PC-3 (cell line): ENCODE measurements around the gene CMTM3. TPM values are rescaled to one million over a fixed set of nuclear protein-coding genes. Genes with fewer than 3 reads are reported as not detected.

ENCODE experiments used
- ATAC-seq: fragments of 200-7000 bp; cut with Tn5 transposase; 2 replicates; pipeline ENCODE4 v1.9.1; 2020; ENCODE audit warnings: mild to moderate bottlenecking, moderate library complexity
- BruUV-seq: library from RNA; stranded (reverse); fragments of 400-500 nt; replicated peaks from 2 replicates; lab custom pipeline; 2021; lab: Mats Ljungman, UMichigan
- CTCF ChIA-PET: fragments of 300-600 bp; sonication (Branson Sonifier 250); formaldehyde crosslinking; loops from one replicate; lab custom pipeline; 2022; ENCODE audit warnings: antibody characterized with exemption; lab: Charles Lee
- POLR2A ChIA-PET: fragments of 300-600 bp; sonication (Branson Sonifier 250); formaldehyde crosslinking; loops from one replicate; lab custom pipeline; 2022; ENCODE audit warnings: antibody characterized with exemption; ENCODE audit not compliant: unreplicated experiment; lab: Charles Lee
- DNase-seq: peaks from one replicate; pipeline ENCODE4 v3.0.0-alpha.2; 2015
- H2AFZ ChIP-seq: fragments of 300-600 bp; sonication (generic); 2 replicates; pipeline ENCODE4 v1.6.0; 2016; ENCODE audit warnings: antibody characterized with exemption, low read length
- H3F3A ChIP-seq: fragments of 300-600 bp; sonication (generic); one replicate; pipeline ENCODE4 v1.6.0; 2017; ENCODE audit warnings: antibody characterized with exemption, low read length, control low read depth, mild to moderate bottlenecking; ENCODE audit not compliant: unreplicated experiment
- H3K27ac ChIP-seq: fragments of 300-600 bp; sonication (generic); 2 replicates; pipeline ENCODE4 v1.5.1; 2016; ENCODE audit warnings: mild to moderate bottlenecking, low read length
- H3K27me3 ChIP-seq: fragments of 300-600 bp; sonication (generic); 2 replicates; pipeline ENCODE4 v1.6.1; 2016; ENCODE audit warnings: low read length, mixed read lengths
- H3K36me3 ChIP-seq: fragments of 300-600 bp; sonication (generic); 2 replicates; pipeline ENCODE4 v1.6.1; 2016; ENCODE audit warnings: low read depth, mixed run types, low read length, mixed read lengths
- H3K4me1 ChIP-seq: fragments of 300-600 bp; sonication (generic); 2 replicates; pipeline ENCODE4 v1.5.1; 2016; ENCODE audit warnings: low read length; ENCODE audit not compliant: insufficient read depth
- H3K4me2 ChIP-seq: fragments of 300-600 bp; sonication (generic); 2 replicates; pipeline ENCODE4 v1.6.0; 2016; ENCODE audit warnings: low read length
- H3K4me3 ChIP-seq: fragments of 300-600 bp; sonication (generic); 2 replicates; pipeline ENCODE4 v1.5.1; 2016; ENCODE audit warnings: mild to moderate bottlenecking, low read length, mixed read lengths
- H3K79me2 ChIP-seq: fragments of 300-600 bp; sonication (generic); 2 replicates; pipeline ENCODE4 v1.6.1; 2017; ENCODE audit warnings: low read length, mixed read lengths
- H3K9ac ChIP-seq: fragments of 300-600 bp; sonication (generic); 2 replicates; pipeline ENCODE4 v1.6.0; 2016; ENCODE audit warnings: mild to moderate bottlenecking, low read length
- H3K9me2 ChIP-seq: fragments of 300-600 bp; sonication (generic); replicated peaks from 2 replicates; pipeline ENCODE4 v1.6.1; 2016; ENCODE audit warnings: mixed run types, low read length, mixed read lengths
- H3K9me3 ChIP-seq: fragments of 300-600 bp; sonication (generic); 2 replicates; pipeline ENCODE4 v1.6.1; 2016; ENCODE audit warnings: low read length, mixed read lengths
- H4K20me1 ChIP-seq: fragments of 300-600 bp; sonication (generic); 2 replicates; pipeline ENCODE4 v1.6.1; 2016; ENCODE audit warnings: low read length, mixed read lengths
- EZH2 ChIP-seq: fragments of 300-600 bp; sonication (generic); IDR thresholded peaks from one replicate; pipeline ENCODE4 v1.6.1; 2017; ENCODE audit warnings: antibody characterized with exemption, mild to moderate bottlenecking, low read length; ENCODE audit not compliant: unreplicated experiment
- EZH2phosphoT487 ChIP-seq: fragments of 300-600 bp; sonication (generic); IDR thresholded peaks from 2 replicates; pipeline ENCODE4 v1.6.1; 2018; ENCODE audit warnings: mild to moderate bottlenecking, antibody characterized with exemption, low read length, borderline replicate concordance
- intact Hi-C: fragments of 100-400 bp; cut with micrococcal nuclease; formaldehyde crosslinking; loops from 2 replicates; pipeline ENCODE4 v1.9.0; 2023
- total RNA-seq: library from RNA; depleted of rRNA; stranded (reverse); fragments of >200 nt; gene quantifications from 2 replicates; pipeline ENCODE4 v1.2.3, GENCODE V29; 2014
- TF ChIP-seq, protein P1 (sequence below): fragments of 300-600 bp; sonication (generic); conservative IDR thresholded peaks from 2 replicates; pipeline ENCODE4 v1.5.1; 2017; ENCODE audit warnings: antibody characterized with exemption, low read depth, mild to moderate bottlenecking, low read length

CMTM3 gene
- total RNA-seq, 1 experiment from 2014 or later, result 9.5 TPM

DNA sequence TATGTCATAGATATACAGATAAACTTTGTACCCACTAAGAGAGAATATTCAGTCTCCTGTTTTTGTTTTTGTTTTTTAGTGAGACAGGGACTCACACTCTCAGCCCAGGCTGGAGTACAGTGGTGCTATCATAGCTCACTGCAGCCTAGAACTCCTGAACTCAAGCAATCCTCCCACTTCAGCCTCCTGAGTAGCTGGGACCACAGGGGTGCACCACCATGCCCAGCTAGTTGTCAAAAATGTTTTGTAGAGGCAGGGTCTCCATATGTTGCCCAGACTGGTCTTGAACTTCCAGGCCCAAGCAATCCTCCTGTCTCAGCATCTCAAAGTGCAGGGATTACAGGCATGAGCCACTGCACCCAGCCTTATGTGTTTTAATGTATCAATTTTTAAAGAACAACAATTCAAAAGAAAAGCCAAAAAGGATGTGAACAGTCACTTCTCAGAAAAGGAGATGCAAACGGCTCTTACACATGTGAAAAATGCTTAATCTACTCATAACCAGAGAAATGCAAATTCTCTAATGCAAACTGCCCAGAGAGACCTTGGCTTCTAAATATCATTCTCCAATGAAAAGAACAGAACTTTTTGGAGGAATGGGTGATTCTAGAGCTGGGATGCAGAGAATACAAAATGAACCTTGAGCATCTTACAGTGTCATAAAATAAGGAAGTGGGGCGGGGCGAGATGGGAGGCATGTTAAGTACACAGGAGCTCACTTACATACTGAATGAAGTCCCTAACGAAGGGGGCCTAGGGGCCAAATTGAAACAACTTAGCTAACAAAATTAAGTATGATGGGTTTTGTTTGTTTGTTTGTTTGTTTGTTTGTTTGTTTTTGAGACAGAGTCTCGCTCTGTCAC lies 7.3 kb upstream of the CMTM3 start:
- Histone ChIP-seq H3K27ac (no peak overlapping the region), H3K9ac (no peak overlapping the region), H3K36me3 (no peaks in the 10 kb centered on the region), H3K9me3 (no peaks in the 10 kb centered on the region), H2AFZ (no peak overlapping the region), H4K20me1 (no peaks in the 10 kb centered on the region), H3K9me2 (no peaks in the 10 kb centered on the region), H3F3A (no peaks in the 10 kb centered on the region), H3K4me2 (no peak overlapping the region), H3K4me1 (no peaks in the 10 kb centered on the region), H3K4me3 (no peak overlapping the region), H3K27me3 (no peaks in the 10 kb centered on the region), H3K79me2 (no peaks in the 10 kb centered on the region)
- no TSS peak for BruUV-seq
- intact Hi-C loops, result no loop called here
- no peak for DNase-seq
- POLR2A ChIA-PET, result no interaction called here
- TF ChIP-seq EZH2 (no peak), EZH2phosphoT487 (no peak)
- TF ChIP-seq, protein P1, sequence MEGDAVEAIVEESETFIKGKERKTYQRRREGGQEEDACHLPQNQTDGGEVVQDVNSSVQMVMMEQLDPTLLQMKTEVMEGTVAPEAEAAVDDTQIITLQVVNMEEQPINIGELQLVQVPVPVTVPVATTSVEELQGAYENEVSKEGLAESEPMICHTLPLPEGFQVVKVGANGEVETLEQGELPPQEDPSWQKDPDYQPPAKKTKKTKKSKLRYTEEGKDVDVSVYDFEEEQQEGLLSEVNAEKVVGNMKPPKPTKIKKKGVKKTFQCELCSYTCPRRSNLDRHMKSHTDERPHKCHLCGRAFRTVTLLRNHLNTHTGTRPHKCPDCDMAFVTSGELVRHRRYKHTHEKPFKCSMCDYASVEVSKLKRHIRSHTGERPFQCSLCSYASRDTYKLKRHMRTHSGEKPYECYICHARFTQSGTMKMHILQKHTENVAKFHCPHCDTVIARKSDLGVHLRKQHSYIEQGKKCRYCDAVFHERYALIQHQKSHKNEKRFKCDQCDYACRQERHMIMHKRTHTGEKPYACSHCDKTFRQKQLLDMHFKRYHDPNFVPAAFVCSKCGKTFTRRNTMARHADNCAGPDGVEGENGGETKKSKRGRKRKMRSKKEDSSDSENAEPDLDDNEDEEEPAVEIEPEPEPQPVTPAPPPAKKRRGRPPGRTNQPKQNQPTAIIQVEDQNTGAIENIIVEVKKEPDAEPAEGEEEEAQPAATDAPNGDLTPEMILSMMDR, result no peak
- ATAC-seq, result no peak
- CTCF ChIA-PET, result no interaction called here

DNA sequence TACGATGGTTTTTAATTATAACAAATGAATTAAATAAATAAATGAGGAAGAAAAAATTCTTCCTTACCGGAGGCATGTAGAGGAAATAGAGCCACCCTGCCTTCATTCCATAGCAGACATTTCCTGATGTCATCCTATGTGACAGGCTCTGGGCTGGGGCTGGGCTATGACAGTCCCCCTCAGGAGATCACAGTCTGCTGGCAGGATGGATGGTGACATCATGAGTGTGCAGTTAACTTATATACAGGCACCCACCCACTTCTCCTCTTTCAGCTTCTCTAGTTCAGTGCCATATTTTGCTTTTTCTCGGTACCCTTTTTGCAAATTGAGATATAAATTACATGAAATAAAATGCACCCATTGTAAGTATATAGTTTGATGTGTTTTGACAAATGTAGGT lies 6.4 kb upstream of the CMTM3 start:
- Histone ChIP-seq H3K9ac (no peak overlapping the region), H3K36me3 (no peaks in the 10 kb centered on the region), H3F3A (no peaks in the 10 kb centered on the region), H3K4me1 (no peaks in the 10 kb centered on the region), H2AFZ (no peak overlapping the region), H3K79me2 (no peaks in the 10 kb centered on the region), H3K27ac (no peak overlapping the region), H3K4me3 (no peak overlapping the region), H3K9me3 (no peaks in the 10 kb centered on the region), H4K20me1 (no peaks in the 10 kb centered on the region), H3K4me2 (no peak overlapping the region), H3K27me3 (no peaks in the 10 kb centered on the region), H3K9me2 (no peaks in the 10 kb centered on the region)
- intact Hi-C loops, result no loop called here
- TF ChIP-seq EZH2 (no peak), EZH2phosphoT487 (no peak)
- TF ChIP-seq, protein P1, result no peak
- no peak for ATAC-seq
- no TSS peak for BruUV-seq
- CTCF ChIA-PET, result no interaction called here
- DNase-seq, result no peak
- POLR2A ChIA-PET, result no interaction called here

DNA sequence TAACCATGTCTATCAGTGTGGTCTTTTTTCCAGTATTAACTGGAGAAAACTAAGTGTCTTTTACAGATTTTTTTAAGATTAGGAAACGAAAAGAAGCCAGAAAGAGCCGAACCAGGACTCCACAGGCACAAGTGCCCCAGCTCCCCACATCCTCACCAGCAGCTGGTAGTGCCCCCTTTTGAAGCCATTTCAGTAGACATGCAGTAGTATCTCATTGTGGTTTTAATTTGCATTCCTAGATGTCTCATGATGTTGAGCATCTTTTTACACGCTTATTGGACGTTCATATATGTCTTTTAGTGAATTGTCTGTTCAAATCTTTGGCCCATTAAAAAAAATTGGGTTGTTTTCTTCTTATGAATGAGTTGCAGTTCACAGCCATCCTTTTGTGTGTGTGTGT lies 4.8 kb upstream of the CMTM3 start:
- Histone ChIP-seq H3K9ac (no peak overlapping the region), H3K9me2 (no peaks in the 10 kb centered on the region), H3F3A (no peaks in the 10 kb centered on the region), H3K79me2 (no peaks in the 10 kb centered on the region), H3K4me3 (no peak overlapping the region), H3K27ac (no peak overlapping the region), H3K27me3 (no peaks in the 10 kb centered on the region), H3K36me3 (no peaks in the 10 kb centered on the region), H3K4me2 (no peak overlapping the region), H4K20me1 (no peaks in the 10 kb centered on the region), H3K9me3 (no peaks in the 10 kb centered on the region), H3K4me1 (no peaks in the 10 kb centered on the region), H2AFZ (no peak overlapping the region)
- CTCF ChIA-PET, result no interaction called here
- no peak for ATAC-seq
- intact Hi-C loops, result loop anchor here (10.0 kb wide), 1 partner anchor 95 kb away; the partner anchor contains the start of gene CMTM4
- DNase-seq, result no peak
- no TSS peak for BruUV-seq
- POLR2A ChIA-PET, result no interaction called here
- TF ChIP-seq, protein P1, result no peak
- TF ChIP-seq EZH2phosphoT487 (no peak), EZH2 (no peak)
